Stimulated activated CD8-positive, alpha-beta memory T cell treated with anti-CD3 and anti-CD28 coated beads, Interleukin-15, amount 100 ng/mL, for 24 hours (primary cell): Measurements from ENCODE around the gene DLG2.

Experiments used
- DNase-seq: peaks from one replicate; pipeline ENCODE4 v3.0.0-alpha.2; 2020; ENCODE audit warnings: low read depth

The DLG2 gene

DNA sequence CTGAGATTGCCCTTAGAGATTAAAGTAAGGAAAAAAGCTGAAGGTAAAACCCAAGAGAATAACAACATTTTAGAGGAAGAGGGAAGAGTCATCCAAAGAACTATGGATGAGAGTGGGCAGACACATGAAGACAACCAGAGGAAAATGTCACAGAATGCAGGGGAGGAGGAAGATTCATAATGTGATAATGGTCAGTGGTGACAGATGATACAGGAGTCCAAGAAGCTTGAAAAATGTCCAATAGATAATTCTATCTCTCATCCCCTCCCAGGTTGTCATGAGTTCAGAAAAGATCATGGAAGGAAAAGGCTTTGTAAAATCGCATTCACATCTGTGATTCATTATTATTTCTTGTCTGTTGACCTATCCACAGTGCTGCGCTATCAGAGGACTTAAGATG lies 2058.6 kb downstream of the DLG2 start:
- DNase-seq = no peak

GRCh38 chr11:83566950-83567349 lies 2060.2 kb downstream of the DLG2 start:
- DNase-seq = no peak

DNA sequence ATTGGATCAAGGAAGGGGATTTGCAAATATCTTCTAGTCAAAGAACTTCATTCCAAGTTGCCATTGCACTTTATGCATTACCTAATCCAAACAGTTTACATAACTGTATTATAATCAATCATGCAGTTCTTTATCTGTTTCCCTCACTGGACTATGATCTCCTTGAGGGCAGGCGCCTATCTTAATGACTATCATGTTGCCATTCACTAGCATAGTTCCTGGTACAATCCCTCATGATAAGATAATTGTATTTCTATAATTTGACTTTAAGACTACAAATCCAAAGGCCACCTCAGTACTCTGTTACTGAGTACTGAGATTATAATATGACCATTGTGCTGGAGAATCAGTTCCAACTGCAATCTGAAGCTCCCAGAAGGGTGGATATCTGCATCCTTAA lies 2062.3 kb downstream of the DLG2 start:
- DNase-seq = no peak

DNA sequence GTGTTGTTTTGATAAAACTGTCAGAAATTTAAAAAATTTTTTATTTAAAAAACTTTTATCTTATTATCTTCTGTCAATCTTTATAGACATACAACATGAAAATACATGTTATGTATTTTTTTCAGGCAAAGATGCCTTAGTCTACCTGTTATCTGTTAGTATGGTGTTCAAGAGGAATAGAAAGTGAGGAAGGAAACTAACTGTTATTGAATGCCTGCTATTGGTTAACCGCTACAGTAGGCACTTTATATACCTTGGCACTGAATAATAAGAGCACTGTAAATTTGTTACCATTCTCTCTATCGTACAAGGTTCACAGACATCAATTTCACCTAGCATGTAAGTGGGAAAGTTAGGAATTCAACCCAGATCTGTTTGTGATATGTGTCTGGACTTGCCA lies 2068.9 kb downstream of the DLG2 start:
- DNase-seq = no peak

GRCh38 chr11:83557653-83558052 lies 2069.5 kb downstream of the DLG2 start:
- no peak for DNase-seq

GRCh38 chr11:83554876-83555275 lies 2072.3 kb downstream of the DLG2 start:
- DNase-seq = no peak

GRCh38 chr11:83549984-83550667 lies 2077.0 kb downstream of the DLG2 start:
- DNase-seq = no peak

GRCh38 chr11:83546368-83546767 lies 2080.8 kb downstream of the DLG2 start:
- DNase-seq = no peak

DNA sequence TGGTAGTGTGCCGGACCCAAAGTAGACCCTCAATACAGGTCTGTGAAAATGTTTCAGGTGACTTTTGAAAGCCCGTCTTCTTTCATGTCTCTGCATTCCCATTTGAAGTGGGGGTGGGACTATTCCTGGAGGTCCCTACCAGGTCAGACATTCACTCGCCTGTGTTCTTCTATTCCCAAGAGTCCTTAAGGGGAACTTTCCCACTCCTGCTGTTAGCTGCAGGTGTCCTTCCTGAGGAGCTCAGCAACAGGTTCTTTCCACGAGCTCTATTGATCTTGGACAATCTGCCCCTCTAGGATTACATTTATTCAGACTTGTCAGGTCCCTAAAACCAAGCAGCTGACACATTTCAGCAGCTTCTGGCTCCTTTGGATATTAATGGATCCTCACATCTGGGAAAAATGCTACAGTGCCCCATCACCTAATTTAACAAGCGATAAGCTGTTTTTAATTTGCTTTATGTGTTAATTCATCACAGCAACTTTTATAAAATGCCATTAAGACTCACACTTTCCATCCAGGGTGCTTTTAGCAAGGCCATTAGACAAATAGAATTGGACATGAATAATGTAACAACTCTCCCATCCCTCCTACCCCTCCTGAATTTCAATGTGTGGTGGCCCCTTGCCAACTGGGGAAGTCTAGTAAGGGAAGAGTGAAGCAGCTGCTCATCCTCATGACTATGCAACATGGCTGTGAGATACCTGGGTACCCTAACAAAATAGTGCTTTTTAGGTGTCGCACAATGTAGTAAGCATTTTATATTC lies 2081.5 kb downstream of the DLG2 start:
- no peak for DNase-seq

- no peak for DNase-seq
Observed at GRCh38 chr11:83544846-83545245, 2082.3 kb downstream of the DLG2 start.

- no peak for DNase-seq
Observed at GRCh38 chr11:83543706-83544439, 2083.3 kb downstream of the DLG2 start.

DNA sequence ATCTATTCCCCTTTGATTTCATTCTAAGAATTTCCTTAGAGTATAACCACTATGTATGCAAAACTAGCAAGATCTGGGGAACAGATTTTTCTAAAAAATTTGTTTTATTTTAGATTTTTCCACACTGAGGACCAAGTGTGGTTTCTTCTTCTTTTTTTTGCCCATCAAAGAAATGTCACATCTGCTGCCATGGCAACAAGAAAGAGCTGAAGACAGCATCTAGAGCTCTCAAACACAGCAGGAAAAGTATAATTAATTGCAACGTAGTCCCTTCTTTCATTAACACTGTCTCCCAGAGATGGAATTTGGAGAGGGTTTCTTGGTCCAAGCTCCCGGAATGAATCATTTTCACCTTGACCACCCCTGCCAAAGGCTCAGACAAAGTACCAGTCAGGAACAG lies 2084.3 kb downstream of the DLG2 start:
- DNase-seq = no peak

DNA sequence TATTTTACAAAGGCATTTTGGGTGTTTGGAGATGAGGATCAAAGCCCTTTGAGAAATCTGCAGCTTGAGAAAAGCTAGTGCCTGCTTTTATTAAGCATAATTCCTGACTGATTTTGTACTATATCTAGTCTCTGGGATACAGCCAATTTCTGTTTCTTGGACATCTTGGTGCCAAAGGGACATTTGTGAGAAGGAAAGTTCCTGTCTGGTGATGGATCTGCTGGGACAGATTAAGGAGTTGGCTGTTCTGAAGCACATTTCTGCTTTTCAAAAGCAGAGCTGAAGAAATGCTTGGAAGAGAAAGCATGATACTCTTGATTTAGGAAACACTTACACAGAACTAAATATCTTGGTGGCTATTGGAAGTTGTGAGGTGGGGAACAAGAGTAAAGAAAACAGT lies 2086.4 kb downstream of the DLG2 start:
- DNase-seq = no peak

DNA sequence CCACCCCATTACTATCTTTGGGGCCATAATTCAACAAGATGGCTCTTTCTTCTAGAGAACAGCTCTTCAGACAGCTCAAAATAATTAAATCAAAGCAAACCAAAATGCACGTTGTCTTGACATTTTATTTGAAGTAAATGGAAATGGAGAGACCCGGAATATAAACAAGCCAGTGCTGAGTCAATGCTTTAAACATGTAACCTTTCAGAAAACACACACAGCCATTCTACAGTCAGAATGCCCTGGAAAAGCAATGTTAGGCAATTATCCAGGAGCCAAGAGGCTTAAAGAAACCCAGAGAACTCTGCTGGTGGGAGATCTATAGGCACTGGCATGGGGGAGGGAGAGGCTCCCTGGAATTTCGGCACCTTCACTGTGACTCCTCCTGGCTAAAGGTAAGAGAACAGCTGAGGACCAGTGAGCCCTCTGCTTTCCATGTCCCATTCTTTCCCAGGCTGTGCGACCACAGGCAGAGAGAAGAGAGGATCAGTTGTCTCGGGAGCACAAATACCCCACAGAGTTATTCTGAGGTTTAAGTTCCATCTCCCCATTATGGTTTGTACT lies 2086.9 kb downstream of the DLG2 start:
- DNase-seq = no peak

GRCh38 chr11:83538286-83538685 lies 2088.9 kb downstream of the DLG2 start:
- no peak for DNase-seq

GRCh38 chr11:83537131-83537610 lies 2090.0 kb downstream of the DLG2 start:
- no peak for DNase-seq

- no peak for DNase-seq
Observed at GRCh38 chr11:83533166-83533565, 2094.0 kb downstream of the DLG2 start.

GRCh38 chr11:83528877-83529276 lies 2098.3 kb downstream of the DLG2 start:
- no peak for DNase-seq

- no peak for DNase-seq
Observed at GRCh38 chr11:83528225-83528624, 2098.9 kb downstream of the DLG2 start.

- DNase-seq = no peak
Observed at GRCh38 chr11:83523676-83524075, 2103.5 kb downstream of the DLG2 start.

- no peak for DNase-seq
Observed at GRCh38 chr11:83522911-83523310, 2104.2 kb downstream of the DLG2 start.
